Vein endothelial cell (primary cell): ENCODE data around the gene OR51M1. TPM values are rescaled to one million over a fixed set of nuclear protein-coding genes. Genes with fewer than 3 reads are reported as not detected.

Source experiments
- small RNA-seq: library from RNA; depleted of rRNA; stranded (forward); fragments of <200 nt; gene quantifications from one replicate; pipeline ENCODE3, GENCODE V24; 2012
- total RNA-seq: library from RNA; depleted of rRNA; stranded (reverse); fragments of >200 nt; gene quantifications from 2 replicates; pipeline ENCODE4 v1.2.3, GENCODE V29; 2012

Gene OR51M1
- not detected in 2 replicates for total RNA-seq

GRCh38 chr11:5383576-5383975, at the start of gene OR51M1:
TSS of gene OR51M1 (plus strand) at chr11:5383812. CDS start at chr11:5389399, 5,587 bp downstream.

GRCh38 chr11:5343474-5344335, 39.9 kb upstream of the OR51M1 start, which contains the start of gene OR51B5:
TSS of gene OR51B5 (minus strand) at chr11:5343524. CDS start at chr11:5343524, 0 bp downstream.

GRCh38 chr11:5351208-5351607, 32.4 kb upstream of the OR51M1 start, which contains the start of gene OR51B6:
TSS of gene OR51B6 (plus strand) at chr11:5351508. CDS start at chr11:5351508, 0 bp downstream.

GRCh38 chr11:5421811-5422210, 38.2 kb downstream of the OR51M1 start, which contains the start of gene OR51Q1:
TSS of gene OR51Q1 (plus strand) at chr11:5422111. CDS start at chr11:5422201, 90 bp downstream.

GRCh38 chr11:5441414-5441813, 57.8 kb downstream of the OR51M1 start, which contains the start of gene OR51I1:
TSS of gene OR51I1 (minus strand) at chr11:5441514. CDS start at chr11:5441514, 0 bp downstream.

Small RNAs within 50 kb of the gene (small RNA-seq; reads per million reads assigned to genes)
- gene AC104389.3: not detected

Other genes with a start within 250 kb of the OR51M1 start
- not detected in 2 replicates for gene OR52A5, start 245.5 kb upstream of the OR51M1 start, total RNA-seq
- not detected in 2 replicates for gene OR52A1, start 229.1 kb upstream of the OR51M1 start, total RNA-seq
- gene OR51V1, start 183.1 kb upstream of the OR51M1 start, total RNA-seq: not detected in 2 replicates
- not detected in 2 replicates for gene HBB, start 156.7 kb upstream of the OR51M1 start, total RNA-seq
- gene HBD, start 149.3 kb upstream of the OR51M1 start, total RNA-seq: not detected in 2 replicates
- gene HBG1, start 134.0 kb upstream of the OR51M1 start, total RNA-seq: not detected in 2 replicates
- gene HBG2, start 129.0 kb upstream of the OR51M1 start, total RNA-seq: not detected in 2 replicates
- not detected in 2 replicates for gene HBE1, start 113.9 kb upstream of the OR51M1 start, total RNA-seq
- not detected in 2 replicates for gene OR51B4, start 81.9 kb upstream of the OR51M1 start, total RNA-seq
- not detected in 2 replicates for gene OR51B2, start 59.5 kb upstream of the OR51M1 start, total RNA-seq
- not detected in 2 replicates for gene OR51B5, start 40.3 kb upstream of the OR51M1 start, total RNA-seq
- not detected in 2 replicates for gene OR51B6, start 32.3 kb upstream of the OR51M1 start, total RNA-seq
- not detected in 2 replicates for gene OR51Q1, start 38.3 kb downstream of the OR51M1 start, total RNA-seq
- gene OR51I1, start 57.7 kb downstream of the OR51M1 start, total RNA-seq: not detected in 2 replicates
- not detected in 2 replicates for gene OR51I2, start 65.5 kb downstream of the OR51M1 start, total RNA-seq
- not detected in 2 replicates for gene OR52D1, start 104.9 kb downstream of the OR51M1 start, total RNA-seq
- not detected in 2 replicates for gene UBQLN3, start 126.1 kb downstream of the OR51M1 start, total RNA-seq
- under 0.01 and 0.10 TPM in 2 replicates for gene UBQLNL, start 132.9 kb downstream of the OR51M1 start, total RNA-seq
- 0.65 TPM in 1 of 2 replicates, not detected in the other for gene OR52H1, start 164.7 kb downstream of the OR51M1 start, total RNA-seq
- not detected in 2 replicates for gene OR52B6, start 197.1 kb downstream of the OR51M1 start, total RNA-seq
- gene TRIM6, start 212.8 kb downstream of the OR51M1 start, total RNA-seq: 2.1 and 2.3 TPM in 2 replicates
- 11.3 and 13.1 TPM in 2 replicates for gene TRIM34, start 241.2 kb downstream of the OR51M1 start, total RNA-seq